B cell (primary cell): Measurements from ENCODE around the gene TMEM35A.

ENCODE experiments used
- CTCF ChIP-seq: fragments of 200-600 bp; IDR thresholded peaks from one replicate; pipeline ENCODE4 v1.8.0; 2022; ENCODE audit warnings: antibody characterized with exemption, mild to moderate bottlenecking
- EZH2 ChIP-seq: IDR thresholded peaks from 2 replicates; pipeline ENCODE4 v1.6.1; 2012; ENCODE audit warnings: borderline replicate concordance, low read depth, mild to moderate bottlenecking, moderate library complexity, low read length; ENCODE audit not compliant: insufficient read depth, poor library complexity, severe bottlenecking

DNA sequence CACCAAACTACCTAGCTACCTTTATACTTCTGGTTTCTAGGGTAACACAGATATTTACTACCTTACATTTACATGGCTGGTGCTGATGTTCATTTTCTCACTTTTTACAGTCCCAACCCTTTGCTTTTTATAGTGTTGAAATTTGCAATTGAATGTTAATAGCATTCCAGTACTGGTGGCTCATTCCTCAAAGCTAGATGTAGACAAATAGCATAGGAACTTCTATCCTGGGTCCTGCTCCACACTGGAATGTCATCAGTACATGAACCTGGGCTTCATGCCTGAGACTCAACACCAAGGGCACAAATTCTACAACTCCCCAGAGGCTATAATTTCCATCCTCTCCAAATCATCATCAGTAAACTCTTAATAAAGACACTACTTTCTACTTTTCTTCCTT lies 16.5 kb upstream of the TMEM35A start:
- TF ChIP-seq CTCF (no peak), EZH2 (no peak)
